ENCODE measurements around the gene SDC4.
A peak's percentile ranks its signal among the peaks of the same experiment; 100 is the strongest.

Gene SDC4

DNA sequence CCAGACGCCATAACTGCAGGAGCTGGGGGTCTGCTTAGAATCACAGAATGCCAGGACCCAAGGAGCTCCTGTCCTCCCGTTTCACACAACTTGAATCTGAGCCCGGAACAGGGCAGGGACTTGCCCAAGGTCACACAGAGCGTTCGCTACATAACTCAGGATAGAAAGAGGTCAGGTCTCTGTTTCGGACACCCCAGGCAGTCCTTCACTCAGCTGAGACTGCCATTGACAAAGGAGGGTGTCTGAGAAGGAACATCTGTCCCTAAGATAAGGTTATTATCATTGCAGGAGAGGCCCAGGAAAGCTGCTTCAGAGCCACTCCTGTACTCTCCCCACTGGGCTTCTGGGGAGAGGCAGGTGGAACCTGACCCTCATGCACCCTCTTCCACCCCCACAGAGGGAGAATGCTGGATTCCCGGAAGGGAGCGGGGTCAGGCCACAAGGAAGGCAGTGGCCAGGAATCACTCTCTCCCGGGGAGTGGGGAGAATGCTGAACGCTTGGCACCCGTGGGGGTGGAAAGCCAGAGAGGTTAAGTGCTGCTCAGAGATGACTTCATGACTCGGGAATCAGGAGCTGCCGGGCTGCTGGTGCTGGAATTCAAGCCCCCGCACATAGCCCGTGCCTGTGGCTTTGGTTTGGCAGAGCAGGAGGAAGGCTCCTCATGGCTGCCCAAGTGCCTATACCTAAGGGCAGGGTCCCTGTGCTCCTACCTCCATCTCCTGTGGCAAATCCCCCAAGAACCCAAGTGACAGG lies 10.7 kb downstream of the SDC4 start:
- Mint-ChIP-seq H3K36me3 (no peaks in the 10 kb centered on the region), H3K27me3 (peaks cover 5% of the 10 kb centered on the region), H3K9me3 (no peaks in the 10 kb centered on the region), H3K4me1 (no peaks in the 10 kb centered on the region), H3K27ac (no peak overlapping the region), H3K4me3 (no peak overlapping the region)
- no peak for DNase-seq
- CTCF ChIA-PET = no interaction called here

DNA sequence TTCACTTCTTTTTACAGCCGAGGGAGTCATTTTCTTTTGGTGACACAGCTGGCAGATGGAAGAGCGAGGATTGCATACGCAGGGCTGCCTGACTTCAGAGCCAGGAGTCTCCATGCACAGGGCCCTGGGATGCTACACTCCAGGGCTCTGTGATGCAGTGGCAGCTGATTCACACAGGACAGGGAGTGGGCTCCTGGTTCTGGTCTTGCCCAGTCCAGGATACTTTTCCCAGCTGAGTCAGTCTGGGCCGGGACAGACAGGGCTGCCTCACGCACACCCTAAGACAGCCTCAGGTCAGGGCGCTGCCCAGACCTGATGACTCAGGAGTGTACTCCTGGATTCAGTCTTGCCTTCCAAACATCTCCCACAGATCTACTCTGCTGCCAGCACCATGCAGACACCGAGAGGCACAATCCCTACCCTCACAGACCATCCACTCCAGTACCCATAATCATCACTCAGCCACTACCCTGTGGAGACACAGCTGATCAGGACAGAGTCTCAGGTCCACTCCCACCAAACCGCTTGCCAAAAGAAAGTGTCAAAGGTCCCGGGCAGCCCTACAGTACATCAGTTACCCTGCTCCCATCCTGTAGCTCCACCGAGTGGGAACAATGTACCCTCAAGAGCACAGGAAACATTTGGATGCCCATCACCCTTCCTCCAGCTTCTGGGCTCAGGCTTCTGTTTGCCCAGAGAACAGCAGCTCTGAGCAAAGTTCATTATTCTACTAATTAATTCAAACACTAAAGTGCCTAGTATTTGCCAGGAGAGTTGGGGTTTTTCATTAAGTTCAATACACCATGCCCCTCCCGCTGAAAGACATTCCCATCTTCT lies 11.5 kb downstream of the SDC4 start:
- no peak overlapping the region for H3K27ac Mint-ChIP-seq
- H3K36me3 Mint-ChIP-seq = no peaks in the 10 kb centered on the region

DNA sequence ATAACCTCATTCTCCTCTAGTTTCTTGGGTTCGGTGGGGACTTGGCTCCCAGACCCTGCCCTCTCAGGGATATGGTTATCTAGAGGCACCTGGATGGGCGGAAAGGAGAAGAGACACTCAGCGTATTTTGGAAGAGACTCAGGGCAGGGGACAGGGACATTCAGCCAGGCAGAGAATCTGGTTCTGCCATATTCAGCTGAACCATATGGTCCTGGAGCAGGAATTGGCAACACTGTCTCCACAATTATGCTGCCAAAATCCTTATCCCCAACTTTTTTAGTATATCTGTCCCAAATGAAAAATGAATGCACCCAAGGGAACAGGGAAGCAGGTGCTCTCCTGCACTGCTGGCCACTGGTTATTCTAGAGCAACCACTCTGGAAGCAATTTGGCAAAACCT lies 17.7 kb downstream of the SDC4 start:
- no peak for DNase-seq
- Mint-ChIP-seq H3K27ac (no peak overlapping the region), H3K36me3 (no peaks in the 10 kb centered on the region)

More for the DNA sequence above, 11.5 kb downstream of the SDC4 start:
- peaks cover 5% of the 10 kb centered on the region for H3K27me3 Mint-ChIP-seq
- no peaks in the 10 kb centered on the region for H3K4me1 Mint-ChIP-seq
- no peak overlapping the region for H3K4me3 Mint-ChIP-seq
- CTCF ChIA-PET = no interaction called here
- no peak for DNase-seq
- no peaks in the 10 kb centered on the region for H3K9me3 Mint-ChIP-seq

DNA sequence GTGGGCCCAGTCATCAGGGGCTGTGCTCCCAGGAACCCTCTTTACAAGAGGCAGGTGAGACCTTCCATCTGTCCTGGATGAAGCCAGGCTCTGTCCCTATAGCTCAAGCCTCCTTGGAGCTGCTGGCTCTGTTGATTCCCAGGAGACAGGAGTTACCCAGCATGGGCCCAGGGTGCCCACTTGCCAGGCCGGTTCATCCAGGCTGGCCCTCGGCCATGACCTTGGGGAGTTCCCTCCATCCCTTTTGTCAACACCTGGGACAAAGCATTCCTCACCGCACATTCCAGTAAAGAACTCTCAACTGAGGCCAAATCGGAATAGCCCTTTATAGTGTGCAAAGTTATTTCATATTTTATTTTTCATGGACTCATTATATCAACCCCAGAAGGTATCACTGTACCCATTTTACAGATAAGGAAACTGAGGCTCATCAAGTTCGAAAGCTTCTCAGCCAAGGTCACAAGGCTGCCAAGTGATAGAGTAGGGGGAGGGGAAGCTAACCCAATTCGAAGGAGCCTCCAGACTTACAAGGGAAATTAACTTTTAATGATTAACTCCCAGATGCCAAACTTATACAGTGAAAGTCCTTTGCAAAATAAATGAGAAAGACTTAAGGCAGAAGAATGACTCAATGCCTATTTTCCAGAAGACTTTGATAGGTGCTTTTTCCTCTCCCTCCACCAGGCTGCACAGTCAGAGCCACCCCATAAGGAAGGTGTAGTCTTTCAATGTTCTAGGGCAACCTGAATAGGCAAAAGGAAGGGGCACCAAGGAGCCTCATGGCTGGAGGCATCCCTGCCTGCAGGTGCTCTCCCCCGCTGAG lies 18.5 kb downstream of the SDC4 start:
- CTCF ChIA-PET = interaction anchor here (0.9 to 1.3 kb wide), 2 partner anchors 17 to 120 kb away, joined by 3 read pairs; no protein-coding TSS in a partner anchor
- H3K36me3 Mint-ChIP-seq = no peaks in the 10 kb centered on the region
- H3K9me3 Mint-ChIP-seq = no peaks in the 10 kb centered on the region
- peaks cover 2% of the 10 kb centered on the region for H3K4me1 Mint-ChIP-seq
- DNase-seq = no peak
- no peak overlapping the region for H3K4me3 Mint-ChIP-seq
- no peak overlapping the region for H3K27ac Mint-ChIP-seq
- no peaks in the 10 kb centered on the region for H3K27me3 Mint-ChIP-seq

More for the DNA sequence above, 17.7 kb downstream of the SDC4 start:
- Mint-ChIP-seq H3K9me3 (no peaks in the 10 kb centered on the region), H3K4me1 (peaks cover 2% of the 10 kb centered on the region), H3K4me3 (no peak overlapping the region), H3K27me3 (no peaks in the 10 kb centered on the region)
- CTCF ChIA-PET = no interaction called here

DNA sequence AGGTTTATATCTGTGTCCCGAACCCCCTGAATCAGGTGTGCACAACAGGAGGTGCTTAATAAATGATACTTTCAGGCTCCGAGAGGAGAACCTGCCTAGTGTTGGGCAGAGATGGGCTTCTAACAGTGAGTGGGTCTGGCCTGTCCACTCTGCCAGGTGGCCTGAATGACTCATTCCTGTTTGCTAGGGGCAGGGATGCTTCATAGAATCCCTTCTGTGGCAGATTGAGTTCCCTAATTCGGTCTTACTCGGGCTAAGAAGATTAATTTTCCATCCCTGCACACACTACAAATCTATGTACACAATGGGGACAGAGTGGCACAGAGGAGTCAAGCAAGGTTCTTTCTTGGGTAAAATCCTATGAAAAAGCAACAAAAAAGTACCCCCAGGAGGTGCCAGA lies 19.8 kb downstream of the SDC4 start:
- Mint-ChIP-seq H3K27ac (no peak overlapping the region), H3K9me3 (no peaks in the 10 kb centered on the region), H3K4me1 (peaks cover 2% of the 10 kb centered on the region), H3K27me3 (no peaks in the 10 kb centered on the region), H3K36me3 (no peaks in the 10 kb centered on the region), H3K4me3 (no peak overlapping the region)
- CTCF ChIA-PET = interaction anchor here (1.3 kb wide), 1 partner anchor 18 kb away, joined by 3 read pairs; no protein-coding TSS in a partner anchor
- no peak for DNase-seq

DNA sequence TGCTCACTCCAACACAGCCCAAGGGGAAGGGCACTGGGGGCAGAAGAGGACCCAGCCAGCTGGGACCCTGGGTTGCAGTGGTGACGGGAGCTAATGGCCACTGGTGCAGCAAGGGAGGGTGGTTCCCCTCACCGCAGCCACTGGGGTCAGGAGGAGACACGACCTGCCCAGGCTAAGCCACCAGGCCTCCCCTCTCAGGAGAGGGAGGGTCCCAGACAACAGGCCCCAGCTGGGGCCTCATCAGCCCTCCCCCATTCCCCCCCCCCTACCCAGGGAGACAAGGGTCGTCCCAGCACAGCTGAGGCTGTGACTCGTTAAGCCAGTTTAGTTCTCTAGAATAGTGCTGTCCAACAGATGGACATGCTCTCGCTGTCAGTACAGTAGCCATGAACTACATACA lies 22.9 kb downstream of the SDC4 start:
- Mint-ChIP-seq H3K27me3 (no peaks in the 10 kb centered on the region), H3K4me1 (peaks cover 14% of the 10 kb centered on the region), H3K27ac (no peak overlapping the region), H3K36me3 (no peaks in the 10 kb centered on the region), H3K4me3 (no peak overlapping the region), H3K9me3 (no peaks in the 10 kb centered on the region)
- no peak for DNase-seq
- CTCF ChIA-PET = interaction anchor here (0.8 to 2.1 kb wide), 3 partner anchors 10 to 130 kb away, joined by 3 to 7 read pairs (median 4); no protein-coding TSS in a partner anchor

DNA sequence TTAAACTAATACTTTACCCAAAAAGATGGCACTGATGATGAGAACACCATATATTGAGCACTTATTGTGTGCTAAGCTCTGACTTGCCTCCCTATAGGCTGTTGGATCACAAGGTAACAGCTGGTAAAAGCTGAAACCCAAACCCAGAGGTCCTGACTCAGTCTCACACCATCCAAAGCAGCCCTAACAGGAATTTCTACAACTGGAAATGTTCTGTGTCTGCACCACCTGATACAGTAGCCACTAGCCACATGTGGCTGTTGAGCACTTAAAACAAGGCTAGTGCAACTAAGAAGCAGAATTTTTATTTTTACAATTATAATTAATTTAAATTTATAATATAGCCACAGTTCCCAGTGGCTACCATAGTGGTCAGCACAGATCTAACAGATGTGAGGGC lies 24.5 kb downstream of the SDC4 start:
- CTCF ChIA-PET = interaction anchor here (0.7 to 2.4 kb wide), 14 partner anchors 10 to 447 kb away, joined by 3 to 22 read pairs (median 4); partner anchors contain the start of gene SYS1
- H3K9me3 Mint-ChIP-seq = no peaks in the 10 kb centered on the region
- peaks cover 28% of the 10 kb centered on the region for H3K4me1 Mint-ChIP-seq
- H3K4me3 Mint-ChIP-seq = no peak overlapping the region
- no peak for DNase-seq
- peaks cover 2% of the 10 kb centered on the region for H3K27me3 Mint-ChIP-seq
- no peak overlapping the region for H3K27ac Mint-ChIP-seq
- H3K36me3 Mint-ChIP-seq = no peaks in the 10 kb centered on the region

DNA sequence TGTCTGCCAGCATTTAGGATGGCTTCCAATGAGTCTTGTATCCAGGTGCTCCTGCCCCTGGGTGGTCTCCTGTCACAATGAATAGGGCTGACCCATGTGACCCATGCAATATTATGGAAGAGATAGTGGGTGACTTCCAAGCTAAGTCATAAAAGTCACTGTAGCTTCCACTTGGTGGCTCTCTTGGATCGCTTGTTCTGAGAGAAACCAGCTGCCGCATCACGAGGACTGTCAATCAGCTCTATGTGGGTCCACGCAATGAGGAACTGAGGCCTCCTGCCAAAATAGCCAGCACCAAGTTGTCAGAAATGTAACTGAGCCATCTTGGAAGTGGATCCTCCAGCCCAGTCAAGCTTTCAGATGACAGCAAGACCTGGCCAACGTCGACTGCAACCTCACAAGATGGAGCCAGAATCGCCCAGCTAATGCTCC lies 25.3 kb downstream of the SDC4 start:
- CTCF ChIA-PET = interaction anchor here (0.7 to 2.4 kb wide), 18 partner anchors 11 to 448 kb away, joined by 3 to 22 read pairs (median 4); partner anchors contain the start of gene SYS1
- Mint-ChIP-seq H3K9me3 (no peaks in the 10 kb centered on the region), H3K27me3 (peaks cover 9% of the 10 kb centered on the region), H3K36me3 (no peaks in the 10 kb centered on the region), H3K4me1 (peaks cover 35% of the 10 kb centered on the region), H3K27ac (no peak overlapping the region), H3K4me3 (no peak overlapping the region)
- no peak for DNase-seq

DNA sequence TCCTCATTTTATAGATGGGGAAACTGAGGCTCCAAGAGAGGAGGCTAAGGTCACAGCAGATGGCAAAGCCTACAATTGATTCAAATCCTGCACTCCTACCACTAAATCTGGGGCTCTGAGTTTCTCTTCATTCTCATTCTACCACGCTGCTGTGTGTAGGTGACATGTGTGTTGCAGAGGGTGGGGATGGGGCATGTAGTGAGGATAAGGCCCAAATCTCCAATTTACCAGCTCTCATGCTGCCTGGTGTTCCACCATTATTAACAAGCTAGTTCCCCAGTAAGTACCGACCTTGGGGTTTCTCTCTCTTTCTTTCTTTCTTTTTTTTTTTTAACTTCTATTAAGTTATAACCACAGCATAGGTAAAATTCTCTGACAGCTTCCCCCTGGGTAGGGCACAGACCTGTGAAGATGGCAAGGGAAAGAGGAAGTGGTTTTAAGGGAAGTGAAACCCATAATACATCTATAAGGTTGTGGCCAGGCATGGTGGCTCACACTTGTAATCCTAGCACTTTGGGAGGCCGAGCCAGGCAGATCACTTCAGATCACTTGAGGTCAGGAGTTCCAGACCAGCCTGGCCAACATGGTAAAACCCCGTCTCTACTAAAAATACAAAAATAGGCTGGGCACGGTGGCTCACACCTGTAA lies 27.2 kb downstream of the SDC4 start:
- Mint-ChIP-seq H3K4me3 (no peak overlapping the region), H3K36me3 (no peaks in the 10 kb centered on the region), H3K4me1 (peaks cover 41% of the 10 kb centered on the region), H3K9me3 (no peaks in the 10 kb centered on the region), H3K27me3 (peaks cover 28% of the 10 kb centered on the region), H3K27ac (peak overlapping the region; percentile 83)
- peak; percentile 44 for DNase-seq
- CTCF ChIA-PET = interaction anchor here (1.0 to 5.6 kb wide), 16 partner anchors 9 to 450 kb away, joined by 3 to 60 read pairs (median 4); partner anchors contain the start of gene SYS1

DNA sequence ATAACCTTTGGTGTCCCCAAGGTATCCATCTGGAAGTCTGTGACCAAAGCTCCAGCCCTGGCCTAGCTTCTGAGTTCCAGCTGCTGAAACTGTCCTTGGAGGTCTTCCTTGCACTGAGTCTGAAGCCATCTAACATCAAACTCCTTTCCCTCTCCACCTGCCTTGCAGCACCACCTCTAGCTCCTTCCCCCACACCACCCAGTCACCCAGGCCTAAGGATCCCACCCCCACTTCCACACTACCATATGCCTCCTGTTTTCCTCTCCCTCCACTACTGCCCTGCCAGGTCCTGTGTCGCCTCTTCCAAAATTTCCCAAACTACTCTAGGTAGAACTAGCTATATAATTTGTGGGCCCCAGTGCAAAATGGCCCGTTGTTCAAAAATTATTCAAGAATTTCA lies 29.3 kb downstream of the SDC4 start:
- peaks cover 48% of the 10 kb centered on the region for H3K27me3 Mint-ChIP-seq
- no peaks in the 10 kb centered on the region for H3K9me3 Mint-ChIP-seq
- DNase-seq = no peak
- peak overlapping the region; percentile 81 for H3K27ac Mint-ChIP-seq
- CTCF ChIA-PET = interaction anchor here (0.6 to 5.6 kb wide), 23 partner anchors 14 to 452 kb away, joined by 3 to 60 read pairs (median 6); partner anchors contain the start of genes PIGT, SDC4 and SYS1
- H3K4me1 Mint-ChIP-seq = peaks cover 44% of the 10 kb centered on the region
- H3K4me3 Mint-ChIP-seq = no peak overlapping the region
- H3K36me3 Mint-ChIP-seq = no peaks in the 10 kb centered on the region

DNA sequence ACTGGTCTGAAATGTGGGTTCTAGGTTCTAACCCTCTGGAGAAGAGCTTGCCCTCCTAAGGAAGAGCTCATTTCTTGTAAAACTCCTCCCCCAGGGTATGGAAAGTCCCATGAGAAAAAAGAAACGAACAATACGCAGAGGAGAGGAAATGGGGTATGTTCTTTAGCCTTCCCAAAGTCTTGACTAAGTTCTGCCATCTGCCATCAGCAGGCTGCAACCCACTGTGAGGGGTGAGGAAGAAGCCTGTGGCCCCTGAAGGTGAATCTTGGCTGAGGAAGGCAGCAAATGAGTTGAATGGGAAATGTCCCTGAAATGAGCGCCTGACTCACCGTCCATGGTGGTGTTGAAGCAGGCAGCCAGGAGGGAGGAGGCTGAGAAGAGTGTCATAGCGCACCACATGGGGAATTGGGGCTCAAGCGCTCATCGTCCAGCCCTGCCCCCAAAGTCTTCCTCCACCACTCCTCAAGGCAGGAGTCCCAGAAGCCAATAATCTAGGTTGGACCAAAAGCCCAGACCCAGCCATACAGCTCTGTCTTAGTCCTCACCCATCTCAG lies 29.8 kb downstream of the SDC4 start:
- H3K27ac Mint-ChIP-seq = peak overlapping the region; percentile 11
- DNase-seq = no peak
- peaks cover 44% of the 10 kb centered on the region for H3K4me1 Mint-ChIP-seq
- H3K36me3 Mint-ChIP-seq = no peaks in the 10 kb centered on the region
- CTCF ChIA-PET = interaction anchor here (1.0 to 5.6 kb wide), 21 partner anchors 14 to 452 kb away, joined by 3 to 60 read pairs (median 8); partner anchors contain the start of genes SDC4 and SYS1
- H3K9me3 Mint-ChIP-seq = no peaks in the 10 kb centered on the region
- no peak overlapping the region for H3K4me3 Mint-ChIP-seq
- H3K27me3 Mint-ChIP-seq = peaks cover 52% of the 10 kb centered on the region

DNA sequence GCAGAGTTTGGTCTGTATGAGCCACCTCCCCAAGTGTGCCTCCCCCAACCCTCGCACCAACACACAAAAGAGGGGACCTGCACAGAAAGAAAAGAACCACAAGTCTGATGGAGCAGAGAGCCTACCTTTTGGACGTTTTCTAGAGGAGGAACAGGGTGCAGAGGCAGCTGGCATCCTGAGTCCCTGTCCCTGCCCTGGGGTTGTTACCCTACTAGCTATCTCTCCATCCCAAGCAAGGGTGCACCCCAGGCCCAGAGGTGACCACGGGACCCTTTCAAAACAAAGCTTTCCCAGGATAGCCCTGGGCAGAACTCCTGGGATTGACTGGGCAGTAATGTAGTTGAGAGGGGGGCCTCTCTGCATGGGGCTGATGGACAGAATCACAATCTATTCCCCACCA lies 30.4 kb downstream of the SDC4 start:
- peaks cover 44% of the 10 kb centered on the region for H3K4me1 Mint-ChIP-seq
- H3K27me3 Mint-ChIP-seq = peaks cover 58% of the 10 kb centered on the region
- no peak overlapping the region for H3K4me3 Mint-ChIP-seq
- H3K27ac Mint-ChIP-seq = no peak overlapping the region
- no peaks in the 10 kb centered on the region for H3K9me3 Mint-ChIP-seq
- no peak for DNase-seq
- H3K36me3 Mint-ChIP-seq = no peaks in the 10 kb centered on the region
- CTCF ChIA-PET = interaction anchor here (1.0 to 5.6 kb wide), 15 partner anchors 15 to 453 kb away, joined by 4 to 60 read pairs (median 16); partner anchors contain the start of genes SDC4 and SYS1
